ENCODE data around the gene NMNAT2.
A peak's percentile ranks its signal among the peaks of the same experiment; 100 is the strongest.

NMNAT2 gene

GRCh38 chr1:183363972-183364371 is 54.2 kb downstream of the NMNAT2 start:
- DNase-seq, result peak; percentile 21

DNA sequence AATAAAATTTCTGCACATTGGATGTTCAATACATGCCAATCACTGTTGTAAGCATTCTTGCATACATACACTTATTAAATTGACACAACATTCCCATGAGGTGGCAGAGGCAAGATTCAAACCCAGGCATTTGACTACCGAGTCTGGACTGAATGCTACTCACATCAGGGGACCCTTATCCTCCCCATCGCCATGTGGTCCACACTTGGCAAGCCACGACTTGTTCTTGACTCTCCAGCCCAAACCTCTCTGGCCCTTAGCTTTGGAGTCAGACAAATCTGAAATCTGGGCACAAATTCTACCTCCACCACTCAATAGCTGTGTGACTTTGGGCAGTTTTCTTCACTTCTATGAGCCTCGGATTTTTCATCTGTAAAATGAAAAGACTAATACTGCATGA is 57.1 kb downstream of the NMNAT2 start:
- no peak for DNase-seq

DNA sequence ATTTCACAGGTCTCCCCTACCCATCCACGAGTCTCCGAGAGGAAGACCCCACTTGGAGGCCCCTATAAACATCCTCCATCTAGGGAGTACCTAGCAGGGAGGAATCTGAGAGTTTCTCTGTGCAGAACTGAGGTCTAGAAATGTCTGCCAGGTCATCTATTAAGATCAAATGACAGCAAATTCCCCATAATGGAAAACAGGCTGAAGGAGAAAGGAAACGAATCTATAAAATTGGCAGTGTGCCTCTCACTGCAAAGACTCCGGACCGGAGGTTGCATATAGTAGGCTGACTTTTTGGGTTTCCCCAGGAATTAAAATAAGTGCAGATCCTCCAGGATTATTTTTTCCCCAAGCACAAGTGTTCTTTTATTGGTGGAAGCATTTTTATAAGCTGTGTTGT is 57.7 kb downstream of the NMNAT2 start:
- DNase-seq, result no peak

GRCh38 chr1:183356534-183357182 is 61.5 kb downstream of the NMNAT2 start:
- no peak for DNase-seq

DNA sequence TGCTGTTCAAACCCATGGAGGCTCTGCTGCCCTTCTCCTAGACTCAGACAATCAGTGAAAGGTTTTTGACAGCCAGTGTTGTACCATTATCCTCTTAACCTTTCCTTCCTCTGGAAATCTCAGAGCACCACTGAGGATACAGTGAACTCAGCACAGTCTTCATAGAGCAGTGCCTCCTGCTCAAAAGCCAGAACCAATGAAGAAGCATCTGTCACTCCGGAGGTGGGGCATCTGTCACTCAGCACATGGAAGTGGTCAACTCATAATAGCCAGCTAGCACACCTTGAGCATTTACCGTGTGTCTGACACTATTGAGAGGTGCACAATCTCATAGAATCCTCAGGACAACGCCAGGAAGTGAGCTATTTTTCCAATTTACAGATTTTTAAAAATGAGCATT is 62.4 kb downstream of the NMNAT2 start:
- DNase-seq, result no peak

DNA sequence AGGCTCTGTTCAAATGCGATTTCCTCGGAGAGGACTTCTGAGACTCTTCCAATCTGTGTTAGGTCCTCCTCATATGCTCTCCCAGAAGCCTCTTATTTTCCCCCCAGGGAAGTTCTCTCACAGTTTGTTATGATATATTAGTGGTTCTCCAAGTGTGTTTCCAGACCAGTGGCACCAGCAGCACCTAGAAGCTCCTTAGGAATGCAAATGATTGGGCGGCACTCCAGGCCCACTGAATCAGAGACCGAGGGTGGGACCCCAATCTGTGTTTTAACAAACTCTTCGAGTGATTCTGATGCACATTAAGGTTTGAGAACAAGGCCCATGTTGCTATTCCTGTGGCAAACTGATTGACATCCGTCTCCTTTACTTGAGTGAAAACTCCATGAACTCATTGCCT is 63.0 kb downstream of the NMNAT2 start:
- DNase-seq, result no peak

DNA sequence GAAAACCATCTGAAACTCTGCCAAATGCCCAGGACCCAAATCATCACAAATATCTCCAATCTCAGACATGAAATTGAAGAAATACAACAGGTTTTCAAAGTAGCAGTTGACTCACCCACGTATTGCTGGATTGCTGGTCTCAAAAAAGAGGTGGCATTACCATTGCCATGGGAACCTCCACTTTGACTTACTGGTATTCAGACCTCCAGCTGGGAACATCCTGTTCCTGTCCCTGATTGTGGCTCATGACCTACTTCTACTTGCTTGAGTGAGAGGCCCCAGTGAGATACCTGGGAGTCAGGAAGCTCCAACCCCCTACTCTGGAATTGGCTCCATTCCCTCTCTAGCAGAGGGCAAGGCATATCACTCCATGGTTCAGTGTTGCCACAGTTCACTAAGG is 64.6 kb downstream of the NMNAT2 start:
- DNase-seq, result no peak

DNA sequence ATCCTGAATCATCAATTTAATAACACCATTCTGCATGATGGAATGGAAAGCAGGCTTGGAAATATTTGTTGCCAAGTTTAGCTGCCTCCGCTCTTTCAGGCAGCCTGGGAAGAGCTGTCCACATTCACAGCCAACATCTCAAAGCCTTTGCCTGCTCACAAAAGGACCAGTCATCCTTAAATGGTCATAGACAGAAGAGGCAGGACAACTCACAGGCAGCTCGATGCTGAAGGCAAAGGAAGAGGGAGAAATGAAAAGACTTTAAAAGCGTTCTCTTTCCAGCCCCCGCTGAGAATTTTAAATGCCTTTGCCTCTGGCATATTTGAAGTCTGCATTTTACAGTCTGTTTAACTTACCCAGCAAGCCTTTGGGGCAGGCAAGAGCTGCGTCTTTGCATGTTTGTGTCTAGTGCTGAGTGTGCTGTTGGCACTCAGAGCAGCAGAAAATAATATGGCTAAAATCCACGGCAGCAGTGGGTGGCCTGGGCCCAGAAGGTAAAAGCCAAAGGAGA is 68.9 kb downstream of the NMNAT2 start:
- no peak for DNase-seq

DNA sequence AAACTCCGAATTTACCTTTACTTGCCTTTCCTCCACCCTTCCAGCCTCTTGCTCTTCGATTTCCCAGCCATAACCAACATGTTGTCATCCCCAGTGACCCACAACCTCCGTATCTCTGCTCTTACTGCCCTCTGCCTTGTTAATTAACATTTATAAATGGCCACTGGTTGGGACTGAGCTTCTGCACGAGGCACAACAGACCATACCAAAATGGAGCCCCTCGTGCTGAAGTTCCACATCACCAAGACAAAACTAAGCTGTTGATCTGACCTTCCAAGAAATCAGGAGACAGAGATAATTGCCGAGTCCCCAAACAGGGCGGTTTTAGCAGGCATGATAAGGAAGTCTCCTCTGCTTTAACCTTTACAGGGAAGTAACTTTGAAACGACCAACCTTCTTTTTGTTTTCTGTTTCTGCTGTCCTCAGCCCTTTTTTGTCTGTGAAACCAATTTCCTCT is 71.9 kb downstream of the NMNAT2 start:
- DNase-seq, result peak; percentile 29

DNA sequence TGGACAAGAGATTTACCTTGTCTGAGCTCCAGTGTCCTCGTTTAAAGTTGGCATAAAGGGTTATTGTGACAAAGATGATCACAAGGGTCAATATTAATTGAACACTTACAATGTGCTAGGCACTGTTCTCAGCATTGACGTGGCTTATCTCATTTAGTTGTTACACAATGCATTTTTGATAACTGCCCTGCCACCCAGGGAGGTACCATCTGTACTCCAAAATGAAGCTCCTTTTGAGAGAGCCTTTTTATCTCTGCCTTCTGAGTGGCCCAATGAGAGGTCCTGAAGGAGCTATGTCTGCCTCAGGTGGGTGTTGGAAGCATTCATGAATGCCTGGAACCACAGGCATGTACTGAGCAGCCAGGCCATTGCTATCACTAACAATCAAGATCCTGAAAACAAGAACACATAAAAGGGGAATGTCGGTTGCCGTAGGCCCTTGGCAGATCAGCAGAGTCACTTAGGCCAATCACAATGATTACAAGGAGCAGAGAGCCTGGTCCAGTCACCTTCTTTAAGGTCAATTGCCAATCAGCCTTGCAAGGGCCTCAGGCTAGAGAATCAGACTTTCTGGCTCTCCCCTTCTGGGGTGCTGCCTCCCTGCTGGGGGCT is 78.5 kb downstream of the NMNAT2 start:
- no peak for DNase-seq

- no peak for DNase-seq
Measured at GRCh38 chr1:183331091-183331742, 87.0 kb downstream of the NMNAT2 start.

DNA sequence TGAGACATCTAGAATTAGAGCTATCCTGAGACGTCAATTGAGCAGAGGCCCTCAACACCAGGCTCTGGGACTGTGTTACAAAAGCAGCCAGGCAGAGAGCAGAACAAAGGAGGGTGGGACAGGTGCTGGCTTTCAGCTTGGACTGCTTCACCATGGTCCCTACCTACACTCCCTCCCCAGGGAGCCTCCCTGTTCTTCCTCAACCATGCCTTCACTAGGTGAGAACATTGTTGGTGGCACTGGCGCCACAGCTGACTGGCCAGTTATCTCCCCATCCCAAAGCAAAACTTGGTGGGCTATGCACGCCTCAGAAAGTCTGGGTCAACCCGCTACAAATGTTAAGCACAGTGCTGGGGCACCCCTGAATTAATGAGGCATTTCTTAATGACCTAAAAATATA is 87.8 kb downstream of the NMNAT2 start:
- no peak for DNase-seq

DNA sequence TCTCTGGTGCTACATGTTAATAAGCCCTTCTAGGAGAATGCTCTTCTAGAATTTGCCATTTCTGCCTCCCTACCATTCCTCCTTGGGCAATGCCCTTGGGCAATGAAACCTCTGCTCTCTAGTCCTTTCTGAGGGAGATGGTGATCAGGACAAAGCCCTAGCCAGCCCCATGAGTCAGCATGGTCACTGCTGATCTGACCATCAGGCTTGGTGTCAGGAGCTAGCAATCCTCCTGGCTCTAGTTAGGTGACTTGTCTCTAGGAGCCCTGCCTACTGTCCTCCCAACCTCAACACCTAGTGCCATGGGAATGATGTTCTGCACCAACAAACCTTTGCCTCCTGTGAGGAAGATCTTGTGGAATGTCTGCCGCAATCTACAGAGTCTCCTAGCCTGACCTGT is 89.8 kb downstream of the NMNAT2 start:
- no peak for DNase-seq

DNA sequence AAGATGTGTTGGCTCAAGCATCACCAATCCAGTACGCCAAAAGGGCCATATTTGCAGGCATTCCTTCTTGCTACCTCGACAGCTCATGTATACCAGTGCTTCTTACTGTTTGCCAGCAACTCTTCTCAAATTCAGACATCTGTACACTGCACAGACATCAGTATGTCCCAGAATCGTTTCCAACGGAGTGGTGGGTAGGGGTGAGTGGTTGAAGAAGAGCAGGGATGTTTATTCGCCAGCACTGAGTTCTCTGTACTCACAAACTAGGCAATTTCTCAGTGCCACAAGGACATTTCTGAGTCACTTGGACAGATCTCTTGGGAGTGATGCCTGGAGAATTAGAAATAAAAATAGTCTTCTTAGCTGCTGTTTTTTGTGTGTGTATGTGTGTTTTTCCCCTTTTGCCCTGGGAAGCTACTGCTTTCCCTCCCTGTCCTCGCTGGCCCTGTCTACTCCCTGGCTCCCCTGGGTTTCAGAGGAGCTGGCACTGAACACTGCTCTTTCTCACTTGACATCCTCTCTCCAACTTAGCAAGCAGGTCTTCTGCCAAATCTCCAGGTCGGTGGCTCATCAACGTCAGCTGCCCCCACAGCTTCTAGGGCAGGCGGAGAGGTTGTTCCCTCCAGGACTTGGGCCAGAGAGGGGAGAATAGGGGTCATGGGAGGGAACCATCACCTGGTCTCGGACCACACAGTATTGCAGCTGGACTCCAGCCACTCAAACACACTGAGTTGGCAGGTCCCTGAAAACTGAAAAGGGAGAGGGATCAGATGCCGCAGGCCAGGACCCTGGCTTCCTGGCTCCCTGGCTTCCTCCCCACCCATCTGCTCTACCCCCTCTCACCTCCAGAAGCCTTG is 90.5 kb downstream of the NMNAT2 start:
- no peak for DNase-seq

DNA sequence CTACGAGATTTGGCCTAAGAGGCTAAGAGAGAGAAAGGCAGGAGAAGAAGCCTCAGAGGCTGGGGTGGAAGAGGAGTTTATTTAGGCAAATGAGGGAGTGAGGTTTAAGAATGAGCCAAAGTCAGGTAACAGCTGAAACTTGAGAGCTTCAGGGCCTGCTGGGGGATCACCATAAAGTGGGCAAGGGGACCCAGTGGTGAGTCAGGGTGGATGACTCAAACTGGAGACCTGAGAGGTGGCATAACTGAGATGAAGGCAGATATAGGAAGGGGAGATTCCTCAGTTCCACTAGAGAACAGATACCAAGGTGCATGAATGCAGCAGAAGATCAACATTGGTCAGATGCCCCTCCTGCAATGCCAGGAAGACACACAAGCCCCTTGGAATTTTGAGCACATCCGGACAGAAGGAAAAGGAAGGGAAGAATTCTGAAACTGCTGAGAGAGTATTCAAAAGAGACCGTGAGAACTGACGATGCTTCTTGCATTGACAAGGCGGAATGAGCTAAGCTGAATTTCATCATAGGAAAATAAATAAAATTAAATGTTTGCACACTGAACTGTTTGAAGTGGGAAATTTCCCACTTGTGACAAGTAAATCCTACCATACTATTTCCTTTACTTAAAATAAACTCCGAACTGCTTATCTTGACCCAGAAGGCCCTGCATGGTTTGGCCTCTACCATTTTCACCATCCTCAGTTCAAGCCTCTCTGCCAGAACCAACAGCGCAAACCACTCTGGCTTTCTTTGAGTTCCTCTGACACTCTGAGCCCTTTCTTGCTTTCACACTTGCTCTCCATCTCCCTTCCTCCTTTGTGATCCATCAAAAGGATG is 94.1 kb downstream of the NMNAT2 start:
- DNase-seq, result no peak

DNA sequence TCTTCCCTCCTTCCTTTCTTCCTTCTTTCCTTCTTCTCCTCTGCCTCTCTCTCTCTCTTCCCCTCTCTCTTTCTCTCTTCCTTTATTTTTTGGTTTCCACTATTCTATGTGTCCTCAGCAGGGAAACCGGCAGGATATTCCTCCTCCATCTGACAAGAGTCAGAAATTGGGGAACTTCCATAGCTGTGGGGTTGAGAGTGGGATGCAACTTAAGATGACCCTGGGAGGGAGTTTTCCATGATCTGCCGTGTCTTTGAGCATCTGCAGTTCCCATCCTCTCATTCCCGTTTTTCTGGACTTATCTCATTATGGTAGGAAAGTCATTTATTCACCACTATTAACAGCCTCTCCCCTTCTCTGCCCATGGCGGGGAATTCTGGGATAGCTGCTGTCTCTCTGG is 98.6 kb downstream of the NMNAT2 start:
- no peak for DNase-seq

GRCh38 chr1:183319051-183319450 is 99.1 kb downstream of the NMNAT2 start:
- DNase-seq, result no peak

- DNase-seq, result no peak
Measured at GRCh38 chr1:183318433-183318832, 99.7 kb downstream of the NMNAT2 start.

GRCh38 chr1:183315991-183316758 is 102.0 kb downstream of the NMNAT2 start:
- DNase-seq, result no peak

- no peak for DNase-seq
Measured at GRCh38 chr1:183313063-183313462, 105.1 kb downstream of the NMNAT2 start.

DNA sequence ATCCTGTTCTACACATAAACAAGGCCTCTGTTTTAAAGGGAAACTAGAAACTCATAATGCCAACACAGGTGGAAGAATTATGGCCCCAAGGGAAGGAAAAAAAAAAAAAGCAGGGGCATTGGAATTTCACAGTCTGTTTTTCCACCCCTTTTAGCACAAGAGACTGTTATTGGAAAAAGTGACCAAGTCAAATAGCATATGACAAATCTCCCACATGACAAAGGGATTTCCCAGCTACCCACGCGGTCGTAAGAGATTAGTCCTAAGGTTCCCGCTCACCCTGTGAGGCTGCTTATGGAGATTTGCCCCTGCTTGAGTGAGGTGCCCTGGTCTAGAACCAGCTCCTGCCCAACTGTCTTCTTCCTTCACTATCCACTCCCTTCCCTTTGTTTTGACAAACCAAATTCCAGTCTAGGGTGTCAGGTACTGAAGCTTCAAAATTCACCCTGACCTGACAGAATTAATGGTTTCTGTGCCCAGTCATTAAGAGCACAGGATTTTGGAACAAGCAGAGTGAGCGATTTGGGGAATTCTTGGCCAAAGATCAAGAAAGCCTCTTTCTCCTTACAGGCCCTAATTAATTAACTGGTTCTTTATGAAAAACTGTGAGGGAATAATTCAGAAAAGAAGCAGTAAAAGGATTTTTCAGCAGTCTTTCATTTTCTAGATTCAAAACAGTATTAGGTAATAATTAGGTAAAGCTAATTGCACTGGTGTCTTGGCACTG is 107.3 kb downstream of the NMNAT2 start:
- DNase-seq, result no peak

Measured in hematopoietic multipotent progenitor cell treated with erythropoietin and hydrocortisone succinate and interleukin-3 and kit ligand, for 6 days (in vitro differentiated cells).